ENCODE measurements around the gene UBAP2L. TPM values are rescaled to one million over a fixed set of nuclear protein-coding genes. Genes with fewer than 3 reads are reported as not detected.

The UBAP2L gene
- total and polyA plus RNA-seq, 10 of the 15 experiments (the other 5 are each of a cell fraction or from before 2014, with no cell fraction given), result 49.9 to 198 (median 152) TPM

- no peak for TF ChIP-seq IRF5 (IDR thresholded peaks at IDR 0.05; ENCODE audit: borderline replicate concordance)
- TF ChIP-seq NBN (IDR thresholded peaks at IDR 0.05), result no peak
- no peak for TF ChIP-seq YBX1 (IDR thresholded peaks at IDR 0.05)
- no peak for TF ChIP-seq FOXK2 (IDR thresholded peaks at IDR 0.05)
- no peak for TF ChIP-seq CBFB (IDR thresholded peaks at IDR 0.05; ENCODE audit: low read depth)
- no peak for TF ChIP-seq ZZZ3 (IDR thresholded peaks at IDR 0.05; ENCODE audit: control insufficient read depth, insufficient read length, low read depth)
- no peak for TF ChIP-seq JUND (IDR thresholded peaks at IDR 0.05; ENCODE audit: low read depth, low read length)
- TF ChIP-seq CBX5 (IDR thresholded peaks at IDR 0.05; ENCODE audit: low read depth), result no peak
- TF ChIP-seq CREM (IDR thresholded peaks at IDR 0.05; ENCODE audit: low read depth), result no peak
- TF ChIP-seq E4F1 (IDR thresholded peaks at IDR 0.05; ENCODE audit: borderline replicate concordance, partially characterized antibody), result no peak
- TF ChIP-seq SUPT20H (IDR thresholded peaks at IDR 0.05; ENCODE audit: borderline replicate concordance, control insufficient read depth, low read depth, low read length), result no peak
- TF ChIP-seq HCFC1 (IDR thresholded peaks at IDR 0.05; ENCODE audit: low read length), result no peak
- TF ChIP-seq RELB (IDR thresholded peaks at IDR 0.05; ENCODE audit: low read depth), result 0 out of 2 replicates have a peak, but pooled peaks have one; percentile 14
- TF ChIP-seq RAD21 (IDR thresholded peaks at IDR 0.05; ENCODE audit: insufficient read depth, low read depth, low read length), result peak; percentile 76
- TF ChIP-seq MYC (IDR thresholded peaks at IDR 0.05; ENCODE audit: insufficient read depth, insufficient read length, insufficient replicate concordance, low read length, severe bottlenecking), result no peak
- TF ChIP-seq SMC3 (IDR thresholded peaks at IDR 0.05; ENCODE audit: borderline replicate concordance, low read length), result peak; percentile 63; the same call in 1 of the 2 replicates
- no peak for TF ChIP-seq PAX8 (IDR thresholded peaks at IDR 0.05)
- TF ChIP-seq, protein P1, sequence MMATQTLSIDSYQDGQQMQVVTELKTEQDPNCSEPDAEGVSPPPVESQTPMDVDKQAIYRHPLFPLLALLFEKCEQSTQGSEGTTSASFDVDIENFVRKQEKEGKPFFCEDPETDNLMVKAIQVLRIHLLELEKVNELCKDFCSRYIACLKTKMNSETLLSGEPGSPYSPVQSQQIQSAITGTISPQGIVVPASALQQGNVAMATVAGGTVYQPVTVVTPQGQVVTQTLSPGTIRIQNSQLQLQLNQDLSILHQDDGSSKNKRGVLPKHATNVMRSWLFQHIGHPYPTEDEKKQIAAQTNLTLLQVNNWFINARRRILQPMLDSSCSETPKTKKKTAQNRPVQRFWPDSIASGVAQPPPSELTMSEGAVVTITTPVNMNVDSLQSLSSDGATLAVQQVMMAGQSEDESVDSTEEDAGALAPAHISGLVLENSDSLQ (IDR thresholded peaks at IDR 0.05), result peak; percentile 12; the same call in 1 of the 2 replicates
- TF ChIP-seq, protein P2, sequence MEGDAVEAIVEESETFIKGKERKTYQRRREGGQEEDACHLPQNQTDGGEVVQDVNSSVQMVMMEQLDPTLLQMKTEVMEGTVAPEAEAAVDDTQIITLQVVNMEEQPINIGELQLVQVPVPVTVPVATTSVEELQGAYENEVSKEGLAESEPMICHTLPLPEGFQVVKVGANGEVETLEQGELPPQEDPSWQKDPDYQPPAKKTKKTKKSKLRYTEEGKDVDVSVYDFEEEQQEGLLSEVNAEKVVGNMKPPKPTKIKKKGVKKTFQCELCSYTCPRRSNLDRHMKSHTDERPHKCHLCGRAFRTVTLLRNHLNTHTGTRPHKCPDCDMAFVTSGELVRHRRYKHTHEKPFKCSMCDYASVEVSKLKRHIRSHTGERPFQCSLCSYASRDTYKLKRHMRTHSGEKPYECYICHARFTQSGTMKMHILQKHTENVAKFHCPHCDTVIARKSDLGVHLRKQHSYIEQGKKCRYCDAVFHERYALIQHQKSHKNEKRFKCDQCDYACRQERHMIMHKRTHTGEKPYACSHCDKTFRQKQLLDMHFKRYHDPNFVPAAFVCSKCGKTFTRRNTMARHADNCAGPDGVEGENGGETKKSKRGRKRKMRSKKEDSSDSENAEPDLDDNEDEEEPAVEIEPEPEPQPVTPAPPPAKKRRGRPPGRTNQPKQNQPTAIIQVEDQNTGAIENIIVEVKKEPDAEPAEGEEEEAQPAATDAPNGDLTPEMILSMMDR (IDR thresholded peaks at IDR 0.05 in 2 of 3, conservative IDR thresholded peaks at IDR 0.05 in 1 of 3; ENCODE audit: control insufficient read depth in 2 of 3, extremely low read depth in 1 of 3, insufficient read depth in 1 of 3, low read depth in 3 of 3, low read length in 3 of 3), result peak; percentile 61 to 71 (median 67)
Observed at GRCh38 chr1:154198756-154199562, 21.8 kb upstream of the UBAP2L start (continued).
